Measurements from ENCODE around the gene ACAP2. TPM values are rescaled to one million over a fixed set of nuclear protein-coding genes. Genes with fewer than 3 reads are reported as not detected.

Gene ACAP2
- total and polyA plus RNA-seq, 3 donors from 2014 or later, result 31.6 to 78.2 (median 72.3) TPM

DNA sequence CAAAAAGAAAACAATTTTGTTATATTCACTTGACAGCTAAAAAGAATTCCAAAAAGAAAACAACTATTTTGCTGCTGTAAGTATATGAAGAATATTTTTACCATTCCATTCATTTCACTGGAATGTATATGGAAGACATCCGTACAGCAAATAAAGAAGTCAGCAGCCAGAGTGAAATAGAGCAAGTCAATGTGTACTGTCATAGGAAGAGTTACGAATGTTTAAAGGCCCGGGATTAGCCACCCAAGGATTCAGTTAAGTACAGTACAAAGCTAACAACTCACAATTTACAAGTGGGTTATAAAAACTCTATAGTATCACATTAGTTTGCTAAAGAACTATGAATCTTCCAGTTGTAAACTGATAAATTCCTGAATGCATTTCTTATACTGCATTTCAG is 157.4 kb downstream of the ACAP2 start:
- no peak for TF ChIP-seq CTCF (IDR thresholded peaks at IDR 0.05)
- no peak for TF ChIP-seq POLR2A (IDR thresholded peaks at IDR 0.05)
- Histone ChIP-seq H3K4me3 (no peak overlapping the region), H3K36me3 (ENCODE audit: low read depth, missing control alignments) (no peaks in the 10 kb centered on the region), H3K27ac (no peak overlapping the region), H3K9me3 (no peaks in the 10 kb centered on the region), H3K4me1 (no peaks in the 10 kb centered on the region), H3K27me3 (no peaks in the 10 kb centered on the region)
- WGBS, 2 donors, result 85 to 90% methylated on average over 3 of the region's 3 CpGs
- no peak for DNase-seq
- intact Hi-C loops (cut with DNase I; ENCODE audit: low total_unique reads), result no loop called here

DNA sequence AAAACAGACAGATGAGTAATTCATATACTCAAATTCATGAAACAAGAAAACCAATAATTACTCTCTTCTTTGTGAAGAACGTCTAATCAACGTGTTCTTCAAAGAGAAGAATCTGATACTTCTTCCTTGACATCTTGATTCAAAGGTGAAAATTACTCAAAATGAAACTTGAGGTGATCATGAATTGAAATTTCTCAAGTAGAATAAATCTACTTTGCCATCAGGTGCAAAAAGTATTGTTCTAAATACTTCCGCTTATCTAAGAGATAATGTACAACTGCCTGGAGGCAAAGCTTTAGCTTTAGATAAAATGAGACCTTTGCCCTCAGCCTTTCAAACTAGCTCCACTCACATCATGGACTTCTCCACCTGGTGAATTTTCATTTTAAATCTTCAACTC is 158.0 kb downstream of the ACAP2 start:
- H3K9me3 ChIP-seq, result no peaks in the 10 kb centered on the region
- TF ChIP-seq POLR2A (IDR thresholded peaks at IDR 0.05) (no peak), CTCF (IDR thresholded peaks at IDR 0.05) (no peak)
- no peak overlapping the region for H3K27ac ChIP-seq
- 79 to 95% methylated on average over 3 of the region's 3 CpGs for WGBS, 2 donors
- H3K36me3 ChIP-seq (ENCODE audit: low read depth, missing control alignments), result no peaks in the 10 kb centered on the region
- intact Hi-C loops (cut with DNase I; ENCODE audit: low total_unique reads), result no loop called here
- no peak overlapping the region for H3K4me3 ChIP-seq
- H3K4me1 ChIP-seq, result no peaks in the 10 kb centered on the region
- no peaks in the 10 kb centered on the region for H3K27me3 ChIP-seq
- DNase-seq, result no peak

- H3K36me3 ChIP-seq (ENCODE audit: low read depth, missing control alignments), result no peaks in the 10 kb centered on the region
- H3K27me3 ChIP-seq, result no peaks in the 10 kb centered on the region
- 80 to 90% methylated on average over 7 to 8 of the region's 8 CpGs for WGBS, 2 donors
Observed at GRCh38 chr3:195282961-195283360, 159.9 kb downstream of the ACAP2 start.

GRCh38 chr3:195274259-195274966 is 168.4 kb downstream of the ACAP2 start:
- no peaks in the 10 kb centered on the region for H3K9me3 ChIP-seq
- no peak for TF ChIP-seq CTCF (IDR thresholded peaks at IDR 0.05)
- TF ChIP-seq POLR2A (IDR thresholded peaks at IDR 0.05), result no peak
- no peak for DNase-seq
- no peak overlapping the region for H3K4me3 ChIP-seq
- 18 to 34% methylated on average over 1 of the region's 1 CpG for WGBS, 2 donors
- no peak overlapping the region for H3K27ac ChIP-seq
- no peaks in the 10 kb centered on the region for H3K27me3 ChIP-seq
- H3K4me1 ChIP-seq, result peaks cover 17% of the 10 kb centered on the region
- intact Hi-C loops (cut with DNase I; ENCODE audit: low total_unique reads), result loop anchor here (5.0 kb wide), 1 partner anchor 248 kb away; no protein-coding TSS in a partner anchor
- H3K36me3 ChIP-seq (ENCODE audit: low read depth, missing control alignments), result no peaks in the 10 kb centered on the region

More at GRCh38 chr3:195282961-195283360, 159.9 kb downstream of the ACAP2 start:
- no peak for DNase-seq
- H3K4me1 ChIP-seq, result no peaks in the 10 kb centered on the region
- intact Hi-C loops (cut with DNase I; ENCODE audit: low total_unique reads), result no loop called here
- H3K4me3 ChIP-seq, result no peak overlapping the region
- no peak for TF ChIP-seq CTCF (IDR thresholded peaks at IDR 0.05)
- TF ChIP-seq POLR2A (IDR thresholded peaks at IDR 0.05), result no peak
- H3K27ac ChIP-seq, result no peak overlapping the region
- no peaks in the 10 kb centered on the region for H3K9me3 ChIP-seq

Data from testis (tissue), 3 donors.